Stimulated activated CD4-positive, alpha-beta T cell treated with anti-CD3 and anti-CD28 coated beads, Interleukin-12 subunit alpha, Interleukin-12 subunit beta, amount 100 ng/mL, for 24 hours (primary cell): ENCODE results near the gene PPEF1.
A peak's percentile ranks its signal among the peaks of the same experiment; 100 is the strongest.

Source experiments
- DNase-seq, 2 experiments: peaks; one replicate each; pipeline ENCODE4 v3.0.0-alpha.2; 2020; ENCODE audit warnings: low read depth in 2 of 2

The PPEF1 gene, protein sequence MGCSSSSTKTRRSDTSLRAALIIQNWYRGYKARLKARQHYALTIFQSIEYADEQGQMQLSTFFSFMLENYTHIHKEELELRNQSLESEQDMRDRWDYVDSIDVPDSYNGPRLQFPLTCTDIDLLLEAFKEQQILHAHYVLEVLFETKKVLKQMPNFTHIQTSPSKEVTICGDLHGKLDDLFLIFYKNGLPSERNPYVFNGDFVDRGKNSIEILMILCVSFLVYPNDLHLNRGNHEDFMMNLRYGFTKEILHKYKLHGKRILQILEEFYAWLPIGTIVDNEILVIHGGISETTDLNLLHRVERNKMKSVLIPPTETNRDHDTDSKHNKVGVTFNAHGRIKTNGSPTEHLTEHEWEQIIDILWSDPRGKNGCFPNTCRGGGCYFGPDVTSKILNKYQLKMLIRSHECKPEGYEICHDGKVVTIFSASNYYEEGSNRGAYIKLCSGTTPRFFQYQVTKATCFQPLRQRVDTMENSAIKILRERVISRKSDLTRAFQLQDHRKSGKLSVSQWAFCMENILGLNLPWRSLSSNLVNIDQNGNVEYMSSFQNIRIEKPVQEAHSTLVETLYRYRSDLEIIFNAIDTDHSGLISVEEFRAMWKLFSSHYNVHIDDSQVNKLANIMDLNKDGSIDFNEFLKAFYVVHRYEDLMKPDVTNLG

DNA sequence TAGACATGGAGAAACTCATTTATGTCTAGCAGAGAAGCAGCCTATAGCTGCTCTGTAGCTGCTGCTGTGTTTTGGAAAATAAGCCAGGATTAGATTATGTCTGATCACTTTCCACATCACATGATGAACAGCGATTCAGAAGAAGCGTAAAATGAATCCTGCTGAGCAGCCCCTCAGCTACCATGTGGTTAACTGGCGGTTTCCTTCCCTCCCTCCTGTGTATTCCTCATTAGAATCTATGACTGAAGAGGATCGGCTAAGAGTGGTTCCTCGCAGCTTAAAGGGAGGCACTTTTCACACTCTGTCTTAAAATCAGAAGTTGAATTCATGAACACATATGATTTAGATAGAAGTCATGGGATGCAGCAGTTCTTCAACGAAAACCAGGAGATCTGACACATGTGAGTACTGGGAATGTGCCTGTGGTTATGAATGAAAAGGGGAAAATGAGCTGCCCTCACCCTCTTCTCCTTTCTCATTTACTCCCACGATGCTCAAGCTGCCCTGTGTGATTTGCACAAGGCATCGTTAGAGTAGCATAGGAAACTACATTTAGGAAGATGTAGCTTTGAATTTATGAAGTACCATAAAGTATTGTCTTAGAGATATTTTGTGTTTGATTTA, at the start of gene PPEF1:
Gene PPEF1 (plus strand): TSS at position 220 of the 624 bp plus-strand sequence. CDS start 136 bp downstream, at position 356.
- no peak for DNase-seq

DNA sequence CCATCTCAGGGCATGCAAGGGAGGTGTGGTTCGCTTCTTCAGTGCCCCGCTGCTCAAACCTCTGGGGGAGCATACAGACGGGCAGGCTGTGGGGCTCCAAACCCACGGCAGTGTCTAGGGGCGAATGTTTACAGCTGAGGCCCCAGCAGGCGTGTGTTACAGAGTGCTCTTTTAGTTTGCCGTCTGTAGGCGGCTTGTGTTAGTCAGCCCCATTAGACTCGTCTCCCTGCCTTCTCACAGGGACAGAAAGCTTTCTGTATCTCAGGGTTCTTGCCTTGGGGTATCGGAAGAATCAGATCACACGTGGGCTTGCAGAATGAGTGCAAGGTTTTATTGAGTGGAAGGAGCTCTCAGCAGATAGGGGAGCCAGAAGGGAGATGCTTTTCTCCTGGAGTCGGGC, 46.2 kb upstream of the PPEF1 start:
- no peak for DNase-seq

DNA sequence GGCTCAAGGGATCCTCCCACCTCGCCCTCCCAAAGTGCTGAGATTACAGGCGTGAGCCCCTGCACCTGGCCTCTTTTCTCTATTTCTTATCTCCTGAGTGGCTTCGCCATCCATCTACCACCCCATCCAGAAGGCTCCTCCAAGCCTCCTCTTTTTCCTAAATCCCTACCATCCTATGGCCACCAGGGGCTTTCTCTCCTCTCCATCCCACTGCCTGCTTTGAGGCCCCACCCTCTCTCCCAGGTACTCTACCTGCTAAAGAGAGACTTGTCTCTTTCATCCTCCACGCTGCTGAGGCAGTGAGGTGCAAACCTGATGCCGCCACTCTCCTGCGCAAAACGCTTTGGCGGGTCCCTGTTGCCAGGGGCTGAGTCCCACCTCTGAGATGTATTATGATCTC, 42.5 kb upstream of the PPEF1 start:
- DNase-seq = no peak

DNA sequence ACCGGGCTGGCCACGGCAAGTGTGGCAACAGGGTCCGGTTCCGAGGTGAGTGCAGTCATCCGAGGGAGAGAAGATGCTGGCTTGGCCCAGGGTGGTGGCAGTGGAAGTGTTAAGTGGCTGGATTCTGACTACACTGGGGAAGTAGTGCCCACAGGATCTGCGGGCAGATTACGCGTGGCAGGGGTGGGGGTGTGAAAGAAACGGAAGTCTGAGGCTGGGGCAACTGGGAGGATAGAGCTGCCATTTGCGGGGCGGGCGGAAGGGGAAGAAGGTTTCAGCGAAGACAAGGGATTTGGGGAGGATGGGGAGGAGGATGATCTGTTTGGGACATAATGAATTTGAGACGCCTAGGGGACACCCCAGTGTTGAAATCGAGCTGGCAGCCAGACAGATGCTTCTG, 40.8 kb upstream of the PPEF1 start:
- DNase-seq = no peak

DNA sequence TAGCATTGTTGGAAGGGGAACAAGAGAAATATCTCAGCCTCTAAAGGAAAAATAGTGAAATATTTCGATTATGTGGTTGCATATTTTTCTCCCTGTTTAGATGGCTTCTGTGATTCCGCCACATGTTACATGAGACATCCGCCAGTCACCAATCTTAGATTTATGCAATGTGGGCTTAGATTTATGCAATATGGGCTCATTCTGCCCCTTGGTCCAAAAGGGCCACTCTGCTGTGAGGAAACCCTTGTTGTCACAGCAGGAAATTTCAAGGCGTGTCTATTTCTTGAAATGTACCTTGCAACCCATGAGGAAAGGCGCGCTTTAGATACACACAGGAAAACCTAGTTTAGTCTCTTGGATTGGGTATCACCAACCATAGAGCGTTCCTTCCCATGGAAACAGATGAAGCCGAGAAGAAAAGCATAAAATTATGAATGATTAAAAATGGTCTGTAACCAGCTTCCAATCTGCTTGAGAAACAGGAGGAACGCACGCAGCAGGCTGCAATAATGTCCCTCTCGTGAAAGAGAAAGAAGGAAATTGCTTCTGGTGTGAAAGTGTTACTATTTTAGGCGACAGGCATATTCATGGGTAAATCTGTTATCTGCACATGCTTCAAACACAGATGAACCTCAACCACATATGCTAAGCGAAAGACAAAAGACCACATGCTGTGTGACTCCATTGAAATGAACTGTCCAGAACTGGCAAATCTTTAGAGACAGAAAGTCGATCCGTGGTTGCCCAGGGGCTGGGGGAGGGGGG, 39.2 kb upstream of the PPEF1 start:
- DNase-seq = no peak

DNA sequence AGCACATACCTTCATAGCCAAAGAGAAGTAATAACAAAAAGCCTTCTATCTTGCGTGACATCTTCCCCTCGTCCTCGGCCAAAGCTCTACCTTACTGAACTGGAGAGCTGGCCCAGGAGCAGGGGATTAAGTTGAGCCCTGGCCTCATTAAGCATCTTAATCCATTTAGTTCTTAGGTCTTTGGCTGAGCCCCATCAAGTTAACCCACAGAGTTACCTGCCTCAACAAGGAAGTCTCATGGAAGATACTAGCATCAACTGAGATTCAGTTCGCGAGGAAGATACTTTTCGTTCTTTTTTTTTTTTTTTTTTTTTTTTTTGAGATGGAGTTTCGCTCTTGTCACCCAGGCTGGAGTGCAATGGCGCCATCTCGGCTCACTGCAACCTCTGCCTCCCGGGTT, 35.4 kb upstream of the PPEF1 start, which contains the start of gene RS1:
Gene RS1 (minus strand): TSS at position 101 of the 400 bp plus-strand sequence. CDS start 40 bp downstream, at position 61.
- DNase-seq = no peak

DNA sequence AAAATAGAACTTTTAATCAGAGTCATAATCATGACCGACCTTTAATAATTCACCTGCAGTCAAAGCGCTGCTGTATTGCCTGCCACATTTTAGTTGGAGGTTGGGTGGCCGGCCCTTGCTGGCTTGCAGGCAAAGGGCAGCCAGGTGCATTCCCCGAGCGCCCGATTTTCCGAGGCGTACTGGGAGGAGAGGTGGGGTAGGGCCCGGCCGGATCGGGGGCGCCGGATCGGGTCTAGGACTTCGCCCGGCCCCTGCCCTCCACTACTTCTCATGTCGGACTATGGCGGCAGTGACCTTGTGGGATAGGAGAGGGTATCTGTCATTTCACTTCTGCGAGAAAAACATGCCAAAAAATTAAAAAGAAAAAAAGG, 33.0 kb upstream of the PPEF1 start:
- no peak for DNase-seq

DNA sequence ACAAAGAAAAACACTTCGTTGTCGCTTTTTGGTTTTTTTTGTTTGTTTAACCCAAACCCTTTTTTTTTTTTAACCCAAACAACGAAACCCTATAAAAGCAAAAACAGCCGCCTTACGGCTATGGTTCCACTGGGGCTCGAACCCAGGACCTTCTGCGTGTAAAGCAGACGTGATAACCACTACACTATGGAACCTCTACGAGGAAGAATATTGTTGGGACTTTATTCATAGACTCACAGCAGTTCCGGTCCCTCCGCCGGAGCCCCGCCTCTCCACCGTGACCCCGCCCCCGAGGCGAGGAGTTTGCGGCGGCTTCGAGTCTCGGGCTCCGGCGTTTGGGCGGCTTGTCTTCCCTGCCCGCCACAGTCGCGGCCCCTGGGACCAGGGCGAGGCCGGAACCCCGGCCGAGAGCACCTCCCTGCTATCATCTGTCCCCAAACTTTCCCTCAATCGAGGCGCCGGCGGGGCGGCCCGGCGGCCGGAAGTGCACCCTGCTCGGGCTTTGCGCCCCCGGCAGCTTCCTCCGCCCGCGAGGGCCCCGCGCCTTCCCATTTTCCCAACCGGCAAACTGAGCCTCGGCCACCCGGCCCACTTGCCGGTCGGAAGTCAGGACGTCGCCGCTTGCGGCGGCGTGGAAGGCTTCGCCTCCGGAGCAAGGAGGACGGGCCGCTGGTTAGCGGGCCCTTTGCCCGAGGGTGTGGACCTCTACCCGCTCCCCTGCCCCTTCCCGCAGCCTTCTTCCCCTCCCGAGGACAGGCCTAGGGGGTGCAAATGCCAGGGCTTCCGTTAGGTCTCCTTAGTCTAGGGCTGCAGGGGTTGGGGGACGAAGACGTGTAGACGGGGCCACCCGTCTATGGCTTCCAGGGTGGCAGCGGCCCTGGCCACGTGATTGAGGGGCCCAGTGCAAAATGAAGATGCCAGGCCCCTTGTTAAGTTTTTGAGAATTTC, 32.4 kb upstream of the PPEF1 start:
- DNase-seq = peak; percentile 56 to 62

DNA sequence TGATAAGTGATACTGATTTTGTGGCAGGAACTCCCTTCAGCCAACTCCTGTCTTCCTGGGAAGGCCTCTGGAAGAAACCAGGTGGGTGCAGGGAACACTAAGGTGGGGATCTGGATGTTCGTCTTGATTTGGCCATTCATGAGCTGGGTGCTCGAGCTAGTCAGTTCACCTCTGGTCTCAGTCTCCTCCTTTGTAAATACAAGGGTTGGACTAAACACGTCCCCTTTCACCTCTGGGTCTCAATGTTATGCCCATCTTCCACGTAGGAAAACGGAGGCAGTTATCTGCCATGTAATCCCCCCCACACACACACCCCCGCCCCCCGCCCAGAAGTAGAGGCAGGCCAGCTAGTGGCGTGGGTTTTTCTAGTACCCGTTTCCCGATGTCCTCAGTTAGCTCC, 31.4 kb upstream of the PPEF1 start:
- DNase-seq = no peak

DNA sequence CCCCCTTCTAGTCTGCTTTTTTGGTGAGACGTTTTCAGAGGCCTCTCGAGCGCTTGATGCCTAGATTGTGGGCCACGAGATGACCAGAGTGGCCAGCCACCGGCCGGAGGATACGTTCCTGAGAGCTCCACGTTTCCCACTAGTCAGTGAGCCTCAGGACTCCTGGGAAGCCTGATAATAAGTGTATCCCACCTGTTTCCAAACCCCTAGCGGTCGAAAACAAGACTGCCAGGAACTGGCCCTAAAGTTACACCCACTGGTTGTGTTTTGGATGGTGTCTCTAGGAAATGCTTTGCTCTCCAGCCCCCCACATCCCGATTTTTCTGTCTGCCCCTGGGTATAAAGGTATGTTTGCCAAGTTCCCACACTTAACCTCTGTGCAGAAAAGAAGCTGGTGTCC, 31.0 kb upstream of the PPEF1 start:
- DNase-seq = no peak

DNA sequence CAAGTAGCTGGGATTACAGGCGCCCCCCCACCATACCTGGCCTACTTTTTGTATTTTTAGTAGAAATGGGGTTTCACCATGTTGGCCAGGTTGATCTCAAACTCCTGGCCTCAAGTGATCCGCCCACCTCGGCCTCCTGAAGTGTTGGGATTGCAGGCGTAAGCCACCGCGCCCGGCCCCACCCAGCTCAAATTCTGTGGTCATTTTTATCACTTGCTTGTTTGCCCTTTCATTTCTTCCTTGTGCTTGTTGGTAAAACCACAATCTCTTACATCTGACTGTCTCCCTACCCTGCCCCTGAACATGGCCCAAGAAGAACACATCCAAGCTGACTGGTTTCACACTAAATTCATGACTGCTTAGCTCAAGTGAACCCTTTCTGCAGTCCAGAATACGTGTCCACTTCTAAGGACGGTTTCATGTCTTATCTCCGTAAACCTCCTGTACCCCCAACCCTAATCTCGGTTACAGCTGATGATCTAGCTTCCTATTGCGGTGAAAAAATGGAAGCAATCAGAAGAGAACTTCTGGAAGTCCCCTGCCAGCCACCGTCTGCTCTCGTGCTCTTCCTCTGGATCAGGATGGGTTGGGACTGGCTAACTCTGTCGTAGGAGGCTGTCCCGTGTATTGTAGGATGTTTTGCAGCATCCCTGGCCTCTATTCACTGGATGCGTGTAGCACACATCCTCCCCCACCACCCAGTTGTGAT, 30.1 kb upstream of the PPEF1 start:
- no peak for DNase-seq

DNA sequence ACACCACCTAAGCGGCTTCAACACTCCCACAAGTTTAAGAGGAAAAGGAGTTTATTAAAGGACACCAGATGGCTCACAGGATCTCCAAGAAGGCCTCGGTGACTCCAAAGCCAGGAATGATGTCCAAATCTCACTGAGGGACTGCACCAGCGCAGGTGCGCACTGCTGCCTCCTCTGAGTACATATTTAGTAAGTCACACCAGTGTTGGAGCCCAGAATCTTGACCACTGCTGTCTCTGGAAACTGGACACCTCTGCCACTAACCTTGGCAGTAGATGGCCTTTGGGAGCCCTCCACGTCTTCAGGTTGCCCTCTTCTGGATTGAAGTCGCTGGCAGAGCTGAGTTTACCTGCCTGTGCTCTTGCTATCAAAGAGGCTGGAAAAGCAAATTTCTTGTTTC, 25.4 kb upstream of the PPEF1 start:
- DNase-seq = no peak

DNA sequence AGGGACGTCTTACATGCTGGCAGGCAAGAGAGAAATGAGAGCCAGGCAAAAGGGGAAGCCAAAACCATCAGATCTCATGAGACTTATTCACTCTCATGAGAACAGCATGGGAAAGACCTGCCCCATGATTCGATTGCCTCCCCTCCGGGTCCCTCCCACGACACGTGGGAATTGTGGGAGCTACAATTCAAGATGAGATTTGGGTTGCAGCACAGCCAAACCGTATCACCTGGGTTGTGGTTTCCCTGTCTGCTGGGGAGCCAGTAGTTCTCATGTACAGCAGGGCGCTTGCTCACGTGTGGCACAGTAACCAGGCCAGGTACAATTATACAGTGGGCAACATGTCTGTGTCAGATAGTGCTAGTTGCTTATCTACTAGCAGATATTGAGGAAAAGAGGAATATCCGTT, 24.5 kb upstream of the PPEF1 start:
- no peak for DNase-seq

DNA sequence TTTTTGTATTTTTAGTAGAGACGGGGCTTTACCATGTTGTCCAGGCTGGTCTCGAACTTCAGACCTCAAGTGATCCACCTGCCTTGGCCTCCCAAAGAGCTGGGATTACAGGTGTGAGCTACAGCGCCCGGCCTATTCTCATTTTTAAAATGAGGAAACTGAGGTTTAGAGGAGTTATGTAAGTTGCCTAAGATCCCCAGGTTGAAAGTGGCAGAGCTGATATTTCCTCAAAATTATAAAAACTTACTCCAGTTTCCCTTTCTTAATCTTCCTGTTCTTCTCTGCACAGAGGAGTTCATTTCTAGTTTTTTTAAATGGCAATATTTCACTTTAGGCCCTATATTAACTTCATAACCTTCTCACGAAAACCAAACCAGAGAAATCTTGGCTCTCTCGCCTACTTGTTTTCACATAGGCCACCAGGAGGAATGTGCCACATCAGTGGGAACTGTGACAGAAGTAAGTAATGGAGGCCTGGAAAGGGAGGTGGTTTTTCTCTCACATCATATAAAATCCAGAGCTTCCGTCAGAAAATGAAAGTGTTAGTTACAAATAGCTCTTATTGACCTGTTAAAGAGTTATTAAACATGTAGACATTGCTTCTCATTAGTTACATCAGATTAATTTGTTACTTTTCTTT, 19.5 kb upstream of the PPEF1 start:
- no peak for DNase-seq

DNA sequence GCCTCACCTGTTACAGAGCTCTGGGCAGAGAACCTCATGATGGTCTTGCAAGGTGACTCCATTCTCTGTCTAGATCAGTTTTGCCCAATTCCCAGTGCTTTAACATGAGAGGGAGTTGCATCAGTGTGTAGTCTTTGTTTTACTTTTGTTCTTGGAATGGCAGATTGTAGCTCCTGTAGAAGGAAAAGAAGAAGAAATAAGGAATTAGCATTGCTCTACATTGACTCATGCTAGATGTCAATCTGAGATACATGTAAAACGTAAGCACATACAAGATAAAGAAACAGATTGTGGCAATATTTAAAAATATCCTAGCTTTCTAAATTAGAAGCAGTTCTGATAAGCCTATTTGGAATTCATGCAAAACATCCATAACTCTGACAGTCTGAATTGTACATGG, 16.0 kb upstream of the PPEF1 start:
- no peak for DNase-seq

DNA sequence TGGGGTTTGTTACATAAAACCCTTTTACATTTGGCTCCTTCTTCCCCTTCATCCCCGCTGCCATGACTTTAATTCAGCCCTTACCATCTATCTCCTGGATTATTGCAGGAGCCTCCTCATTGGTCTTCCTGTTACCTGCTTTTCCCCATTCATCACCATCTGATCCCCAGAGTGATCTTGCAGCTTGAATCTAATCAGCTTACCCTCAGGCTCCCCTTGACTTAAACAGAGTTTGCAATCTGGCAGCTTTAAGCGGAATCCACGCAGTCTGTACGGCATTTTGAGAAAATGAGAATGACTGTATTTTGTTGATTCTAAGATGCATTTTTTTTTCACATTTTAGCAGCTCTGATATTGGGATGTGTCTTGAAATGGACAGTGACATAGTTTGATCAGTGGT, 14.9 kb upstream of the PPEF1 start:
- DNase-seq = no peak

DNA sequence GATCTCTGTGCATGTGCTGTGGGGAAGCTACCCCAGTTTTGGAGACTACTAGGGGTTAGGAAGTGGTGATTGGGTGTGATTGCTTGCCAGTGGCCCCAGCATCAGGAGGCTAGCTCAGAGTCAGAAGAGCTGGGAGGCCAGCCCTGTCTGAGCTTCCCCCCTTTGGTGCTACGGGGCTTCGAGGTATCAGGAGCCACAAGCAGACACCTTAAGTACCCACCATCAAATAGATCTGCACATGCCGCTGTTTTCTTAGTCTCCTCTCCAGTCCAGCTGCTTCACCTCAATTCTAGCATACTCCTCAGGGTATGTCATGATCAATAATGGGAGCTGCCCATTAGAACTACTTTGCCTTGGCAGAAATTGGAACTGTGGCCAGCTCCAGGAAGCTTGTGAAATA, 10.8 kb upstream of the PPEF1 start:
- DNase-seq = no peak

DNA sequence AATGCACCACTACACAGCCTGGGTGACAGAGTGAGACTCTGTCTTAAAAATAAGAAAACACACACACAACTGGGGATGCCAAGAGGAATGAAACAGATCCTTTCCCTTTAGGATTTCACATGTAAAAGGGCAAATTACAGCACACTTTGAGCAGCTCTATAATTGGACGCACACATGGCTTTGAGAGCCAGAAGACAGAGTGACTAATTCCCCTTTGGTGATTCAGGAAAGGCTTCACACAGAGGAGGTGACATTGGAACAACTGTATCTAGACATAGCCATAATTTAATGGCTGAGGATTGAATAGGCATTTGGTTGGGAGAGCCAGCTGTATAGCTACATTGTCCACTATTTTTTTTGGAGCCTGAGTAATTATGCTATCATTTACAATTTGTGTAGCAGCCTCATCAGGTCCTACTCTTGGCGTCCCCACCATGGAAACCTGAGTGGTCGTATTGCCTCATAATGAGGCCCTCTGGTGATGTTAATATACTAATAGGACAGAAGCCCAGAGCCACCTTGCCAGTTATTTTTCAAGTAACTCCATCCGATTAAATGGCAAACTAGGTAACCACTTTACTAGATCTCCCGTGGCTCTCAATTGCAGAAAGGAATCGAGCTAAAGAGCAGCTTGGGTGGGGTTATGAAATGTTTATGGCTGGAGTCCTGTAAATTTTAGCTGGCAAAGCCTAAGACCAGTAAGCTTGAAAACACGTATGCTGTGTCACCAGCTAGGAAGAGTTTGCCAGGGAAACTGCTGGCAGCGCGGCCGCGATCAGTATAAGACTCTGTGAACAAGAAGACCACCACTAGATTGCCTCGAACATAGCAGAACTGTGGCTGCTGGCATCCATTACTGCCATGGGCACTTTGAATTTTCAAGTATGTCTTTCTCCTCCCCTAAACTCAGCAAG, 8.5 kb upstream of the PPEF1 start:
- no peak for DNase-seq
